ENCODE measurements around the gene NFIA.
"Not testable (repeated sequence)": the region's sequence is repeated elsewhere in the genome, so short reads cannot be mapped to it uniquely, and the experiment has no call there.

Gene NFIA

GRCh38 chr1:61254634-61255357 lies 172.4 kb downstream of the NFIA start:
- no peak for DNase-seq

DNA sequence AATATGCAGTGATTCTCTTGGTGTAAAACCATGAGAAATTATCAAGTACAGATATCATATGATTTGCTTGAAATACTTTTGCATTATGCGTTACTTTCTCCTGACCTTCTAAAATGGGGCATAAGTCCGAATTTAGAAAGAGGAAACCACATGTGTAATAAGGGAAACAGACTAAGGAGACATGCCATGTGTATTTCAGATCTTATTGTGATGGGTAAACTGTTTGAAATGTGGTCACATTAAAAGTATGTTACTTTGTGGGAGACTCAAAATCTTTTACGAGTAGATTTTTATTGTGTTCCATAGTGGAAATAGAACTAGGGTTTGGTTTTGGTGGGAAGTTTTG lies 173.0 kb downstream of the NFIA start:
- DNase-seq, result no peak

DNA sequence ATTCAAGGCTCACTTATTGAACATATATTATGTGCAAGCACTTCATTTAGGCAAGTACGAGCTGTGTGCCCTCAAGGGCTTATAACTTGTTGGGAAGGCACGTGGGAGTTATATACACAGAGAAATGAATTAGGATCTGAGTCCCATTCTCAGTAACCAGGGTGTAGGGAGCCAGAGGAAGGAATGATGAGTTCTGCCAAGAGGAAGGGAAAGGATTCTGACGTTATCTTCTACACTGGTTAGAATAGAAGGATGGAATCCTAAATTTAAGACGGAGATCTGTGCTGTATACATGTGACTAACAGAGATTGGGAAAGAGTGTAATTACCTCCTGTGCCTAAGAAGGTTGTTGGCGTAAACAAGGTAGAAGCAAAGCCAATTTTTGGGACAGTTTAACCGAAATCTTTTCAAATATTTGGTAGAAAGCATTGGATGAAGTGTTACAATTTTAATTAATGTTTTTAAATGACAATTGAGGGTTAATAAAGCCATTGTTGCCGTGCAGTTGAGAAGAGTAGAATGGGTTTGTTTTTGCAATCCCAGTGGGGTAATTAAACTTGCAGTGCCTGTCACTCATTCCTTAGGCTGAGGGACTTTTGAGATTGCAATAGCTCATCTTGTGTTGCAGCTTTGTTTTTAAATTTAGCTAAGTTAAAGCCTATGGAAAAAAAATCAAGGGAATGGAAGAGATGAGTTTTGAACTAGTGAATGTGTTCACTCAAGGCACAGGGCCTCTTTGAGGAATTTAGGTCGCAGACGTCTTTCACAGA lies 177.2 kb downstream of the NFIA start:
- no peak for DNase-seq

DNA sequence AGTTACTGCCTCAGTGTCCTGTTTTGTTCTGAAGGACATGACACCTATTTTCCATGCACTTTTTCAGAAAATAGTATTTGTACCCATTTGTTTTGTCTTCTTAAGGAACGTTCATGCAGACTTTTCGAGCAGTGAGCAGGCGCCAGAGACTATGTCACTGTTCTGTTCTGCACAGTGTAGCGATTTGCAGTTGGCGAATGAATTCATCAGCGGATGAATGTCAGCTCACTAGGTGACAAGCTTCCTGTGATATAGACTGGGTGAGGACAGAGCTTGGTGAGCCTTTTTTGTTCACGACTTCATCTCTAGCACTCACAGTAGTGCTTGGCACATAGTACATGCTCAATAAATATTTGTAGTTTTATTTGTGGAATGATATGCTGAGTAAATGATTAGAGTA lies 177.8 kb downstream of the NFIA start:
- no peak for DNase-seq

- no peak for DNase-seq
These were observed 179.2 kb downstream of the NFIA start for GRCh38 chr1:61261595-61261994.

GRCh38 chr1:61263905-61264824 lies 181.8 kb downstream of the NFIA start:
- DNase-seq, result no peak

DNA sequence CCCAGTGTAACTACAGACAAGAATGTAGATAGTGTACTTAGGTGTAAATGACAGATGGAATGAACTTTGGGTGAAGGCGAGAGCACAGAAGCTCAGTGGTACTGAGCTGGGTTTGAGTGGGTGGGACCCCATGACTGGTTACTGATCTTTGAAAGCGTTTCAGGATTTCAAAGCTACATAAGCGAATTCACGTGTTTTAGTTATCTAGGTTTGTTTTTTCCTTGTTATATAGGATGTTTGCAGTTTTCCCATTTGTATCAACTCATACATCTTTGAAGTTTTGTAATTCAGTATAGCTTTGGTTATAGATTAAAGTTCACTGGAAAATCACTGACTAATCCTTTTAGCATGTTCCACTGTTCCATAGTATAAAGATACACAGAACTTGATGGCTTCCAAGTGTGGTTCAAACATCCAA lies 182.5 kb downstream of the NFIA start:
- DNase-seq, result no peak

DNA sequence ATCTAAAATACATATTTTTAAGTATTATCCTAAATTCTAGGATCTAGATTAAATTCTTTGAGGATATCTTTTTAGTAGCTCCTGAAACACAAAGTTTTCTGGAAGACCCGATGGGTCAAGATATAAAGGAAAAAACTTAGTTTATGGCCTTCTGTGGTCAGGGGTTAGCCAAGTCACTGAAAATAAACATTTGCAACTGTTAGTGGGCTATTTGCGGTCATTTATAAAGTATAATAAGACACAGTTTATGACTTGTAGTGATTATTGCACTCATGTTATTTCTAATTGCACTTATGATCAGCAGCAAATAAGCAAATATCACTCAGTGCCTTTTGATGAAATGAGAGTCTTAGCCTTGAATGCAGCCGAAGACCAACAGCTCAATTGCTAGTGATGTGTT lies 183.3 kb downstream of the NFIA start:
- DNase-seq, result no peak

DNA sequence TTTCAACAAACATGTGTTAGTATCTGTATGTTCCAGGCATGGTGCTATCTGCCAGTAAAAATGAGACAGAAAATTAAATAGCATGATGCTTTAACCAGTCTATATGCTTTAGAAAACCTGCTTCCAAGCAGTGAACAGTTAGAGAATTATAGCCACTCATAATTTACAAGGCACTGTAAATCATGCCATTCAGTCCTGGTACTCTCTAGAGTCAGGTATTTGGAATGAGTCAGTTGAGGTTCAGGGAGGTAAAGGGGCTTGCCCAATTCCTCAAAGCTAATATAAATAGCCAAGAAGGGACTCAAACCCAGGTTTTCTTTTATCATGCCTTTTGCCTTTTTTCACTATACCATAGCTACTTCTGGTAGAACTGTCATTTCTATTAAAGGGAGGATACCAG lies 184.4 kb downstream of the NFIA start:
- no peak for DNase-seq

DNA sequence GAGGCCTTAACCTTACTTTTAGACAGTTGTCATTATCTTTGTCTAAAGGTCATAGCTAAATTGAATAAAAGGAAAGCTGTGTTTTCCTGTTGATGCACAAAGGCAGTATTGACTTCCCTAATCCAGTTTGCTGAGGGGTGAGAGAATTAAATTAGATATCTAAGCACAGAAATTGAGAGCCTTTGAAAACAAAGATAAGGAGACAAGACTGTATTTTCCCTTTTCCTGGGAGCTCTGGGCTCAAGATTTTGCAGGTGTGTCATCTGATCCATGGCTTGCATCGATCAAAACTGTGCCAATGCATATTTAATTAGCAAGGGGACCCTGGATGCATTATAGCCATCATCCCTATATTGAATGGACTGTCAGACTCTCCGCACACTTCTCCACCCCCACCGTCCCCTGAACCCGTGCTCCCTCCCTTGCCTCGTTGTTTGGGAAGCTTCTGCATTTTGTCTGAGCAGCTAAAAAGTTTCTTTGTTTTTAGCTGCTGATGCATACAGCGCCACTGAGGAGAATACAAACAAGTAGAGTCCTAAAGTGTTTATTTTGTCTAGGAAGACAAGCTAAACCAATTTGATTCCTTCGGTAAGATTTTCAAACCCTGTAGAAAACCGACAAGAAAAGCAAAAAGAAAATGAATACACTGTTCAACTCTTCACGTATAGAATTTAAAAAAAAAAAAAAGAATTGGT lies 186.3 kb downstream of the NFIA start:
- DNase-seq, result no peak

- DNase-seq, result no peak
These were observed 187.2 kb downstream of the NFIA start for GRCh38 chr1:61269602-61270001.

DNA sequence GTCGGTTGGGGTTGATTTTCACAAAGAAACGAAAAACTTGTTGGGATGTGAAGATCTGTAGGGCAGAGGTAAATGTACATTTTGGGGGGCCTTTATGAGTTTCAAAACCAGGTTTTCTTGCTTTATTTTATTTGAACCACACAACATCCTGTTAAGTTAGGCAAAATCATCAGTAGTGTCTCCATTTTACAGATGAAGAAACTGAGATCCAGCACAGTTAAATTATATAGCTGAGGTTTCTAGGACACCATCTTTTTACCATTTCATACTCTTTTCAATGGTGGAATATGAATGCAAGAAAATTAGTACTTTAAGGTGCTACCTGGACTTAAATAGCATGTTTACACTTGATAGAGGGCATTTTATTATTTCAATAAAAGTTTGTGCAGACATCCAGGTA lies 187.7 kb downstream of the NFIA start:
- no peak for DNase-seq

- DNase-seq, result no peak
These were observed 188.5 kb downstream of the NFIA start for GRCh38 chr1:61270761-61271411.

DNA sequence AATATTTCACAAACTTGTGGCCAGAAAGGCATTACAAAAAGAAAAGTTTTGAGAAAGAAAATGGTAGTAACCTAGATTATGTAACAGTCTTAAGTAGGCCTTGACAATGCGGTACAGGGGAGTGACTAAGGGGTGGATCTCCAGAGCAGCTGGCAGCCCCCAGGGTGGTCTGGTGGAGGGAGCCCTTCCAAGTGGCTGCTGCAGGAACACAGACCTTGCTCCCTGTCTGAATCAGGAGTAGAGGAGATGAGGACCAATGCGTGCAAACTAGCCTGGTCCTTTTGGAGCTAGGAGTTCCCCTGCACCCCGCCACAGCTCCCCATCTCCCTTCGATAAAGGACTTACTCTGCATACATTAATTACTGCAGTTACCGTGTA lies 189.0 kb downstream of the NFIA start:
- DNase-seq, result no peak

GRCh38 chr1:61273167-61273705 lies 190.9 kb downstream of the NFIA start:
- DNase-seq, result no peak

DNA sequence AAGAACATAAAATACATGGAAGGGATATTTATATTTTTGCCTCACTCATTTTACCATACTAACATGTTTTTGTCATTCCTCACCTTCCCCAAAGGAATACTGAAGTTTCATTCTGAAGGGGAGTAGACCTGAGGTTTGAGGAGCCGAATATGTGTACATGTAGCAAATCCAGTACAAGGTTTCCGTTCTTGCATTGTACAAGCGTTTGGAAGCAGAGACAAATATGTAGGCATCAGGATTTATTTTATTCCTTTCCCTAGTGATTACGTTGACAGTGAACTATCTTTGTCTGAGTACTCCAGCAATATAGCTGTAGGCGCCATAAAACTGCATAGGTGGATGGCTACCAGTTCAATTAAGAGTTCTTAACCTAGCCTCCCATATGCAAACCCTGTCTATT lies 191.5 kb downstream of the NFIA start:
- no peak for DNase-seq

DNA sequence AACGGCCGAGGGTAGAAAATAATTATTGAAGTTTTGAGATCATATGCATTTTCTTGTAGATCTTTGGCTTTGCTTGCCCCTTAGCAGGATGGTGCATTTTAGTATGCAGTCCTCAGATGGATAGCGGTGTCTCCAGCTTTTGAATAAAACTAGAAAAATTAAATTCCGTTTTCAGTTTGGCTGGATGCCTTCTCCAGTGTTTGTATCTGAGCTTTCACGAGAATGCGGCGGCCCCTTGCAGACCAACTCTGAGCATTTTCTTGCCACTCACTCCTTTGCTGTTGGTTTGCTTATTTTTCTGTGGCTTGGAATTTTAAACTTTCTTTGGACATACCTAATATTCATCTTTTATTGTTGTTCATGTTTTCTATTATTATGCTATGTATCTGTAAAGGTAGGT lies 192.6 kb downstream of the NFIA start:
- no peak for DNase-seq

DNA sequence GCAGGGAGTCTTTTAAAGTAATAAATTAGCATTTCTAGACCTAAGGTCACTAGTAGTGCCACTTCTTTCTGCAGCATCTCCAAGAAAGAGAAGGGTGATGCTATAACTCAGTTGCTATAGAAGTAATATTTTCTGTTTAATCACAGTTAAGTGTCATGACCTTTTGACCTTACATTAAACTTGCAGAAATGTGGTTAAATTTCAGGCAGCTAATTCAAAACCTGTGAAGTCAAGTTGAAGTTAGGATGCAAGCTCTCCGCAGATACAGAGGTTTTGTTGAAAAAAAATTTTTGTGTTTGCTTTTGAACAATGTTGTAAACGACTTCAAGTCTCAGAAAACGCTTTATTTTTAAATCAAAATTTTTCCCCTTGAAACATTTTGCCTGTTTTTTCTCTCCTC lies 193.9 kb downstream of the NFIA start:
- DNase-seq, result no peak

DNA sequence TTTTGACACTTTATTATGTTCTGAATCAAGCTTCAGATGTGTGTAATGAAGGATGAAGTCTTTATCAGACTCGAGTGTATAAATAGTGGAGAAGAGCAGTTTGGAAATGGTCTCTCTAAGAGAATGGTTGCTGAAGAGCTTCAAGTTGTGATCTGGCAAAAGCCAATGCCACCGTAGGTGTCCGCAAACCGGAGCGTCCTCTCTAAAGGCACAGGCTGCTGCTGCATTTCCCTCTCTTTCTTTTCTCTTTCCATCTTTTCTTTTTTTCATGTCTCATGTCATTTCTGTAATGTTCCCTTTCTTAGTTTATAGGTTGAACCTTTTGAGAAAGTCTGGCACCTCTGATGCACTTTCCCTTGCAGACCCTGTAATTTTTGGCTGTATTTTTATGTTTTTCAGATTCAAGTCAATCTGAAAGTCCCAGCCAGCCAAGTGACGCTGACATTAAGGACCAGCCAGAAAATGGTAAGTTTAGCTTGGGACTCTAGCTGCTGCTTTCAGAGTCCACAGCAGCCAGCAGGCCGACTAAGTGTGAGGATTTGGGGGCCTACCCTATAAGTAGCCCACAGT lies 194.8 kb downstream of the NFIA start:
- no peak for DNase-seq

DNA sequence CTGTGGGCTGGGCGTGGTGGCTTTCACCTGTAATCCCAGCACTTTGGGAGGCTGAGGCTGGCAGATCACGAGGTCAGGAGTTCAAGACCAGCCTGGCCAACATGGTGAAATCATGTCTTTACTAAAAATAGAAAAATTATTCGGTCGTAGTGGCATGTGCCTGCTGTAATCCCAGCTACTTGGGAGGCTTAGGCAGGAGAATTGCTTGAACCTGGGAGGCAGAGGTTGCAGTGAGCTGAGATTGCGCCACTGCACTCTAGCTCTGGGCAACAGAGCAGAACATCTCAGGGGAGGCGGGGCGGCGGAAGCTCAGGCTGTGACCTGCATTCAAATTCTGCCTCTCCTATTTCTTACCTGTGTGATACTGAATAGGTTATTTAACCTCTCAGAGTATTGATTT lies 196.1 kb downstream of the NFIA start:
- not testable (repeated sequence) for DNase-seq

GRCh38 chr1:61278966-61279365 lies 196.6 kb downstream of the NFIA start:
- no peak for DNase-seq

DNA sequence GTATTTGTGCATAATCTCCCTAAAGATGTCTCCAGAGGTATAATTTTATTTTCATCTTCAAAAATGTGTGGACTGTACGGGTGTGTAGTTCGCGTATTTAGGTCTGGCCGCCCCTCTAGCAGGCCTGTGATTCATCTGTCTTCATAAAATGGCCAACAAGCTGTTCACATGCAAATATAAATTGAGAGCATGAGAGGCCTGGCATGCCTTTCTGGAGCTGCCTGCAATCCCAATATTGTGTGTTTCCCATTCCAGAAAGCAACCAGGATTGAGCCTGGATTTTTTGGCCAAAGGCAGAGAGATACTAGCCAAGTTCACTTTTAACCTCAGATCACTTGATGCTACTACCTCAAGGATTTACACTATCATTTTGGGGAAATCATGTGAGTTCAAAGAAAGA lies 197.2 kb downstream of the NFIA start:
- no peak for DNase-seq
